ENCODE data around the gene ACAT2.
"Not testable (repeated sequence)": the region's sequence is repeated elsewhere in the genome, so short reads cannot be mapped to it uniquely, and the experiment has no call there.

ACAT2 gene

GRCh38 chr6:159724778-159725177 is 37.1 kb upstream of the ACAT2 start:
- no peak for ATAC-seq
- no peak for TF ChIP-seq SNAI2 (CRISPR knock-in tag; IDR thresholded peaks at IDR 0.05)
- TF ChIP-seq CSRNP3 (CRISPR knock-in tag; IDR thresholded peaks at IDR 0.05) = no peak
- no peak for TF ChIP-seq ARNTL (CRISPR knock-in tag; IDR thresholded peaks at IDR 0.05; ENCODE audit: borderline replicate concordance, low read depth)
- TF ChIP-seq ZNF8 (CRISPR knock-in tag; IDR thresholded peaks at IDR 0.05) = no peak
- no peak for TF ChIP-seq POU6F1 (CRISPR knock-in tag; IDR thresholded peaks at IDR 0.05; ENCODE audit: borderline replicate concordance, low read depth)
- no peak for TF ChIP-seq PATZ1 (CRISPR knock-in tag; IDR thresholded peaks at IDR 0.05; ENCODE audit: borderline replicate concordance)
- no peak for TF ChIP-seq CREB5 (CRISPR knock-in tag; IDR thresholded peaks at IDR 0.05; ENCODE audit: low read depth)
- TF ChIP-seq ISL1 (CRISPR knock-in tag; IDR thresholded peaks at IDR 0.05) = no peak
- TF ChIP-seq ZFP30 (CRISPR knock-in tag; IDR thresholded peaks at IDR 0.05) = no peak
- no peak for TF ChIP-seq ZNF70 (CRISPR knock-in tag; IDR thresholded peaks at IDR 0.05)
- no peak for TF ChIP-seq TCF4 (CRISPR knock-in tag; IDR thresholded peaks at IDR 0.05; ENCODE audit: borderline replicate concordance)
- no peak for TF ChIP-seq TSHZ2 (CRISPR knock-in tag; IDR thresholded peaks at IDR 0.05)
- no peak for TF ChIP-seq OSR1 (CRISPR knock-in tag; IDR thresholded peaks at IDR 0.05)
- TF ChIP-seq ZFP3 (CRISPR knock-in tag; IDR thresholded peaks at IDR 0.05) = no peak
- TF ChIP-seq BACH2 (CRISPR knock-in tag; IDR thresholded peaks at IDR 0.05; ENCODE audit: borderline replicate concordance) = no peak
- no peak for TF ChIP-seq CSDC2 (CRISPR knock-in tag; IDR thresholded peaks at IDR 0.05)
- TF ChIP-seq GLIS3 (CRISPR knock-in tag; IDR thresholded peaks at IDR 0.05) = no peak
- TF ChIP-seq ESRRG (CRISPR knock-in tag; IDR thresholded peaks at IDR 0.05) = no peak

GRCh38 chr6:159725208-159725607 is 36.6 kb upstream of the ACAT2 start:
- ATAC-seq = not testable (repeated sequence)

GRCh38 chr6:159726255-159726917 is 35.5 kb upstream of the ACAT2 start:
- ATAC-seq = peak; percentile 50
- TF ChIP-seq POU6F1 (CRISPR knock-in tag; IDR thresholded peaks at IDR 0.05; ENCODE audit: borderline replicate concordance, low read depth) = 0 out of 2 replicates have a peak, but pooled peaks have one; percentile 44
- TF ChIP-seq ZFP30 (CRISPR knock-in tag; IDR thresholded peaks at IDR 0.05) = no peak
- peak; percentile 88; the same call in 1 of the 2 replicates for TF ChIP-seq CSDC2 (CRISPR knock-in tag; IDR thresholded peaks at IDR 0.05)
- no peak for TF ChIP-seq CSRNP3 (CRISPR knock-in tag; IDR thresholded peaks at IDR 0.05)
- TF ChIP-seq TSHZ2 (CRISPR knock-in tag; IDR thresholded peaks at IDR 0.05) = no peak
- TF ChIP-seq ZFP3 (CRISPR knock-in tag; IDR thresholded peaks at IDR 0.05) = no peak
- no peak for TF ChIP-seq ESRRG (CRISPR knock-in tag; IDR thresholded peaks at IDR 0.05)
- TF ChIP-seq RARB (CRISPR knock-in tag; IDR thresholded peaks at IDR 0.05) = no peak
- TF ChIP-seq SNAI2 (CRISPR knock-in tag; IDR thresholded peaks at IDR 0.05) = no peak
- no peak for TF ChIP-seq OSR1 (CRISPR knock-in tag; IDR thresholded peaks at IDR 0.05)
- no peak for TF ChIP-seq ZNF565 (CRISPR knock-in tag; conservative IDR thresholded peaks at IDR 0.05; ENCODE audit: low read depth)
